Skeletal muscle tissue (tissue), 4 donors: ENCODE measurements around the gene TTYH1. TPM values are rescaled to one million over a fixed set of nuclear protein-coding genes. Genes with fewer than 3 reads are reported as not detected.

Experiments
- H3K27ac ChIP-seq: one replicate; pipeline ENCODE4 v1.7.0; 2013; ENCODE audit warnings: mild to moderate bottlenecking, low read depth, low read length, inconsistent platforms
- H3K27me3 ChIP-seq, 3 donors: one replicate each; pipeline ENCODE4 v1.7.0; 2013; ENCODE audit warnings: low read length in 3 of 3; ENCODE audit not compliant: control insufficient read depth in 3 of 3, insufficient read depth in 3 of 3
- H3K36me3 ChIP-seq, 3 donors: one replicate each; pipeline ENCODE4 v1.7.0; 2013; ENCODE audit warnings: low read length in 3 of 3; ENCODE audit not compliant: control insufficient read depth in 3 of 3, insufficient read depth in 3 of 3
- H3K4me1 ChIP-seq, 3 donors: one replicate each; pipeline ENCODE4 v1.7.0; 2013; ENCODE audit warnings: low read length in 3 of 3, mild to moderate bottlenecking in 3 of 3; ENCODE audit not compliant: control insufficient read depth in 3 of 3, insufficient read depth in 3 of 3
- H3K4me3 ChIP-seq, 3 donors: one replicate each; pipeline ENCODE4 v1.7.0; 2013; ENCODE audit warnings: low read length in 3 of 3
- H3K9ac ChIP-seq, 3 donors: one replicate each; pipeline ENCODE4 v1.7.0; 2013; ENCODE audit warnings: low read length in 3 of 3, mild to moderate bottlenecking in 3 of 3, moderate library complexity in 2 of 3, low read depth in 1 of 3
- H3K9me3 ChIP-seq, 3 donors: one replicate each; pipeline ENCODE4 v1.7.0; 2013; ENCODE audit warnings: low read length in 3 of 3; ENCODE audit not compliant: control insufficient read depth in 3 of 3
- total RNA-seq: library from RNA; depleted of rRNA; stranded (reverse); fragments of >200 nt; gene quantifications from one replicate; pipeline ENCODE4 v1.2.3, GENCODE V29; 2014
- donor health status: Osteomylitis.

TTYH1 gene
- total RNA-seq, 1 donor from 2014 or later, result 1.0 TPM

GRCh38 chr19:54470991-54471782, 55.9 kb downstream of the TTYH1 start:
- H3K36me3 ChIP-seq, result no peaks in the 10 kb centered on the region
- peak overlapping the region in 2 of 3 donors; percentile 56 to 57 for H3K9ac ChIP-seq
- H3K4me3 ChIP-seq, result peak overlapping the region; percentile 29 to 40 (median 38)
- peaks cover 19 to 27% (median 23%) of the 10 kb centered on the region in 3 donors for H3K27me3 ChIP-seq
- no peaks in the 10 kb centered on the region for H3K9me3 ChIP-seq
- peak overlapping the region; percentile 72 for H3K27ac ChIP-seq
- H3K4me1 ChIP-seq, result peaks cover 14% of the 10 kb centered on the region in 3 donors

GRCh38 chr19:54473071-54473891, 58.0 kb downstream of the TTYH1 start, which contains the start of gene CDC42EP5:
TSS of gene CDC42EP5 (minus strand) at chr19:54473296. CDS start at chr19:54465547, 7,749 bp downstream.
- Histone ChIP-seq H3K4me3 (peak within 1 kb of the TSS; percentile 36 to 45 (median 43)), H3K9ac (peak within 1 kb of the TSS; percentile 22 to 53 (median 33)), H3K9me3 (no peaks in the 10 kb centered on the region), H3K36me3 (no peaks in the 10 kb centered on the region), H3K27ac (peak within 1 kb of the TSS; percentile 56), H3K4me1 (peaks cover 14% of the 10 kb centered on the region in 3 donors), H3K27me3 (peaks cover 19 to 34% (median 31%) of the 10 kb centered on the region in 3 donors)

- peak overlapping the region; percentile 56 for H3K27ac ChIP-seq
- H3K36me3 ChIP-seq, result no peaks in the 10 kb centered on the region
- H3K4me3 ChIP-seq, result no peak overlapping the region
- peaks cover 19 to 34% (median 34%) of the 10 kb centered on the region in 3 donors for H3K27me3 ChIP-seq
- H3K9ac ChIP-seq, result no peak overlapping the region
- H3K4me1 ChIP-seq, result peaks cover 14% of the 10 kb centered on the region in 3 donors
- no peaks in the 10 kb centered on the region for H3K9me3 ChIP-seq
Observed at GRCh38 chr19:54473892-54474372, 58.7 kb downstream of the TTYH1 start.

DNA sequence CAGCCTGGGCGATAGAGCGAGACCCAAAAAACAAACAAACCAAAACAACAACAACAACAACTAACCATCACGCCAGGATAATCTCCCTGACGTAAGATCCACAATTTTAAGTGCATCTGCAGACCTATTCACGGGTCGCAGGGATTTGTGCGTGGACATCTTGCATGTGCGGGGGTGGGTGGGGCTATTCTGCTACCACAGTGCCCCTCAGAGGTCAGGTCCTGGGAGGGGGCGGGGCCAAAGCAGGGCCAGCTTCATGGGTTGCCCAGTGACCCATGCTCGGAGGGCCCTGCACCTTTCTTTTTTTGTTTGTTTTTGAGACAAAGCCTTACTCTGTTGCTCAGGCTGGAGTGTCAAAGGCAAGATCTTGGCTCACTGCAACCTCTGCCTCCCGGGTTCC, 60.4 kb downstream of the TTYH1 start:
- Histone ChIP-seq H3K9ac (no peak overlapping the region), H3K27ac (no peak overlapping the region), H3K4me3 (no peak overlapping the region), H3K4me1 (peaks cover 8 to 13% (median 11%) of the 10 kb centered on the region in 3 donors), H3K27me3 (peaks cover 11 to 24% (median 22%) of the 10 kb centered on the region in 3 donors), H3K9me3 (no peaks in the 10 kb centered on the region), H3K36me3 (no peaks in the 10 kb centered on the region)

DNA sequence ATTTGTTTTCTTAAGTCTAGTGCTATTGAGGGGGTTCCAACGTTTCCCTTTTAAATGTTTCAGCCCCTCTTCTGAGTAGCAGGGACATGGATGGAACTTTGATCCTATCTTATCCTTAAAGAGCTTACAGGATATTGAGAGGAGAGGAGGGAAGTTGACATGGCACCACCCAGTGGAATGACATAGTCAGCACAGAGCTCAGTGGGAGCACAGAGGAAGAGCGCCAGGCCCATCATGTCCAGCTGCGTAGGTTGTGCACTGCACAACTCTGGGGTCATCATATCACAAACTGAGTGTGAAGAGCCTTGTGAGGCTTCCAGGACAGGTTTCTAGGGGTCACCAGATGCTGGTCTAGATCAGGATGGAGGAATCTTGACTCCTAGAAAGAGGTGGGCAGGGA, 62.4 kb downstream of the TTYH1 start:
- H3K4me3 ChIP-seq, result no peak overlapping the region
- H3K27me3 ChIP-seq, result peaks cover 3 to 16% (median 15%) of the 10 kb centered on the region in 3 donors
- peaks cover 5 to 6% (median 6%) of the 10 kb centered on the region in 3 donors for H3K4me1 ChIP-seq
- H3K9me3 ChIP-seq, result no peaks in the 10 kb centered on the region
- H3K27ac ChIP-seq, result no peak overlapping the region
- H3K9ac ChIP-seq, result no peak overlapping the region
- H3K36me3 ChIP-seq, result no peaks in the 10 kb centered on the region

- Histone ChIP-seq H3K36me3 (no peaks in the 10 kb centered on the region), H3K9ac (no peak overlapping the region), H3K4me1 (peaks cover under 1% of the 10 kb centered on the region in 3 donors), H3K4me3 (no peak overlapping the region), H3K27me3 (peaks cover under 1 to 13% (median 10%) of the 10 kb centered on the region in 3 donors), H3K27ac (no peak overlapping the region), H3K9me3 (no peaks in the 10 kb centered on the region)
Observed at GRCh38 chr19:54478677-54479266, 63.5 kb downstream of the TTYH1 start.

DNA sequence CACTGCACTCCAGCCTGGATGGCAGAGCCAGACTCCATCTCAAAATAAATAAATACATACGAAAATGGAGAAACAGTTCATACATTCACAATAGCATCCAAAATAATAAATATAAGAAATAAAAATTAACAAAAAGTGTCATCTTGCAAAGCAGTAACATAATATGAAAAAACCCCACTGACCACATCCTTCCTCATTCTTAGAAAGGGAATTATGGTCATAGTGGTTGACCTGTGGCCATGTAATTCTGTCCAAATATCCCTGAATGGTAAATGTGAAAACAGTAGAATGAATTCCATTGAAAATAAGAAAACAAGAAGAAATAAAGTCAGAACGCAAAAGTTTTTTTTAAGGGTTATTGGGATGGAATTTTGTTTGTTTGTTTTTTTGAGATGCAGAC, 64.8 kb downstream of the TTYH1 start:
- no peaks in the 10 kb centered on the region for H3K4me1 ChIP-seq
- H3K9ac ChIP-seq, result no peak overlapping the region
- peaks cover 3 to 20% (median 8%) of the 10 kb centered on the region in 3 donors for H3K27me3 ChIP-seq
- H3K36me3 ChIP-seq, result no peaks in the 10 kb centered on the region
- H3K27ac ChIP-seq, result no peak overlapping the region
- H3K4me3 ChIP-seq, result no peak overlapping the region
- no peaks in the 10 kb centered on the region for H3K9me3 ChIP-seq

DNA sequence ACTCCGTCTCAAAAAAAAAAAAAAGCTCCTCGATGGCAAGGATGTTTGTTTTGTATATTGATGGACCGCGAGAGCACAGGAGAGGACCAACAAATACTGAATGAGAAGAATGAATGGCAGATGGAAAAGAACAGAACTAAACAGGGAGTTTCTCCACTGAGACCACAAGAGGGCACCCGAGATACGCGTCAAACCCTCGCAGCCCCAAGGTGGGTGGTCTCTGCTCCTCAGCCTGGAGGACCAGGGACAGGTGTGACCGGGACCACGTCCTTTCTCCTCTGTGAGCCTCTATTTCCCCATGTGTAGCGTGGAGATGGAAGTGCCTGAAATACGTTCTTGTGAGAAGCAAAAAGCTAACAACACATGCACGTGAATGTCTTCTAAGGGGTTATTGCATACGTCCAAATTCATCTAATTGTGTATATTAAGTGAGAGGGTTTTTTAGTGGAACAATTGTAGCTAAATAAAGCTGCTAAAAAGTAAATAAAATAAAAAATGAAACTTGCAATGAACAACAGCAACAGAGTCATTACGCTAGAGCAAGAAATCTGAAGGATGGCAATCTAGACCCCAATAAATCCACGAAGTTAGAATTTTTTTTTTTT, 66.2 kb downstream of the TTYH1 start:
- Histone ChIP-seq H3K27ac (no peak overlapping the region), H3K9ac (no peak overlapping the region), H3K36me3 (no peaks in the 10 kb centered on the region), H3K27me3 (peaks cover 3 to 20% (median 8%) of the 10 kb centered on the region in 3 donors), H3K4me3 (no peak overlapping the region), H3K4me1 (no peaks in the 10 kb centered on the region), H3K9me3 (no peaks in the 10 kb centered on the region)

GRCh38 chr19:54482889-54483288, 67.6 kb downstream of the TTYH1 start:
- Histone ChIP-seq H3K27me3 (peaks cover 3 to 15% (median 4%) of the 10 kb centered on the region in 3 donors), H3K9ac (no peak overlapping the region), H3K27ac (no peak overlapping the region), H3K36me3 (no peaks in the 10 kb centered on the region), H3K4me3 (no peak overlapping the region), H3K4me1 (no peaks in the 10 kb centered on the region), H3K9me3 (no peaks in the 10 kb centered on the region)
